HL-60 (cell line): Measurements from ENCODE around the gene ACOT13.

Experiments
- DNase-seq, 2 experiments: peaks; one replicate each; pipeline ENCODE4 v3.0.0-alpha.2; 2010 to 2020; ENCODE audit warnings: low read depth in 1 of 2, low spot score in 1 of 2
- H3K27ac ChIP-seq: fragments of 250-450 bp; sonication (Bioruptor Pico); replicated peaks from 2 replicates; pipeline ENCODE4 v1.5.1; 2020; ENCODE audit warnings: mild to moderate bottlenecking, moderate library complexity
- H3K27me3 ChIP-seq: fragments of 250-450 bp; sonication (Bioruptor Pico); 2 replicates; pipeline ENCODE4 v1.5.1; 2021; ENCODE audit warnings: mild to moderate bottlenecking, moderate library complexity; ENCODE audit not compliant: insufficient read depth, poor library complexity, severe bottlenecking
- H3K4me3 ChIP-seq: replicated peaks from 2 replicates; pipeline ENCODE4 v1.5.1; 2011; ENCODE audit warnings: mild to moderate bottlenecking, control low read depth, low read length; ENCODE audit not compliant: insufficient read depth
- GABPA ChIP-seq: IDR thresholded peaks from 2 replicates; pipeline ENCODE4 v1.6.1; 2012; ENCODE audit warnings: low read depth
- POLR2AphosphoS5 ChIP-seq: IDR thresholded peaks from 2 replicates; pipeline ENCODE4 v1.6.1; 2012; ENCODE audit warnings: low read depth
- SPI1 ChIP-seq: IDR thresholded peaks from 2 replicates; pipeline ENCODE4 v1.6.1; 2012; ENCODE audit warnings: low read depth, mild to moderate bottlenecking, borderline replicate concordance
- TF ChIP-seq, protein P1 (sequence below): IDR thresholded peaks from 2 replicates; pipeline ENCODE4 v1.6.1; 2012; ENCODE audit warnings: low read depth; ENCODE audit not compliant: insufficient replicate concordance
- TF ChIP-seq, protein P2 (sequence below): IDR thresholded peaks from one replicate; pipeline ENCODE4 v1.5.1; 2011; ENCODE audit warnings: low read length, control low read depth, inconsistent platforms; ENCODE audit not compliant: insufficient read depth

The ACOT13 gene

GRCh38 chr6:24742216-24742738, 75.4 kb downstream of the ACOT13 start:
- Histone ChIP-seq H3K27ac (no peak overlapping the region), H3K27me3 (no peaks in the 10 kb centered on the region), H3K4me3 (no peak overlapping the region)
- no peak for DNase-seq
- TF ChIP-seq POLR2AphosphoS5 (no peak), SPI1 (no peak), GABPA (no peak)
- TF ChIP-seq, protein P1, sequence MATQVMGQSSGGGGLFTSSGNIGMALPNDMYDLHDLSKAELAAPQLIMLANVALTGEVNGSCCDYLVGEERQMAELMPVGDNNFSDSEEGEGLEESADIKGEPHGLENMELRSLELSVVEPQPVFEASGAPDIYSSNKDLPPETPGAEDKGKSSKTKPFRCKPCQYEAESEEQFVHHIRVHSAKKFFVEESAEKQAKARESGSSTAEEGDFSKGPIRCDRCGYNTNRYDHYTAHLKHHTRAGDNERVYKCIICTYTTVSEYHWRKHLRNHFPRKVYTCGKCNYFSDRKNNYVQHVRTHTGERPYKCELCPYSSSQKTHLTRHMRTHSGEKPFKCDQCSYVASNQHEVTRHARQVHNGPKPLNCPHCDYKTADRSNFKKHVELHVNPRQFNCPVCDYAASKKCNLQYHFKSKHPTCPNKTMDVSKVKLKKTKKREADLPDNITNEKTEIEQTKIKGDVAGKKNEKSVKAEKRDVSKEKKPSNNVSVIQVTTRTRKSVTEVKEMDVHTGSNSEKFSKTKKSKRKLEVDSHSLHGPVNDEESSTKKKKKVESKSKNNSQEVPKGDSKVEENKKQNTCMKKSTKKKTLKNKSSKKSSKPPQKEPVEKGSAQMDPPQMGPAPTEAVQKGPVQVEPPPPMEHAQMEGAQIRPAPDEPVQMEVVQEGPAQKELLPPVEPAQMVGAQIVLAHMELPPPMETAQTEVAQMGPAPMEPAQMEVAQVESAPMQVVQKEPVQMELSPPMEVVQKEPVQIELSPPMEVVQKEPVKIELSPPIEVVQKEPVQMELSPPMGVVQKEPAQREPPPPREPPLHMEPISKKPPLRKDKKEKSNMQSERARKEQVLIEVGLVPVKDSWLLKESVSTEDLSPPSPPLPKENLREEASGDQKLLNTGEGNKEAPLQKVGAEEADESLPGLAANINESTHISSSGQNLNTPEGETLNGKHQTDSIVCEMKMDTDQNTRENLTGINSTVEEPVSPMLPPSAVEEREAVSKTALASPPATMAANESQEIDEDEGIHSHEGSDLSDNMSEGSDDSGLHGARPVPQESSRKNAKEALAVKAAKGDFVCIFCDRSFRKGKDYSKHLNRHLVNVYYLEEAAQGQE, result no peak
- TF ChIP-seq, protein P2, sequence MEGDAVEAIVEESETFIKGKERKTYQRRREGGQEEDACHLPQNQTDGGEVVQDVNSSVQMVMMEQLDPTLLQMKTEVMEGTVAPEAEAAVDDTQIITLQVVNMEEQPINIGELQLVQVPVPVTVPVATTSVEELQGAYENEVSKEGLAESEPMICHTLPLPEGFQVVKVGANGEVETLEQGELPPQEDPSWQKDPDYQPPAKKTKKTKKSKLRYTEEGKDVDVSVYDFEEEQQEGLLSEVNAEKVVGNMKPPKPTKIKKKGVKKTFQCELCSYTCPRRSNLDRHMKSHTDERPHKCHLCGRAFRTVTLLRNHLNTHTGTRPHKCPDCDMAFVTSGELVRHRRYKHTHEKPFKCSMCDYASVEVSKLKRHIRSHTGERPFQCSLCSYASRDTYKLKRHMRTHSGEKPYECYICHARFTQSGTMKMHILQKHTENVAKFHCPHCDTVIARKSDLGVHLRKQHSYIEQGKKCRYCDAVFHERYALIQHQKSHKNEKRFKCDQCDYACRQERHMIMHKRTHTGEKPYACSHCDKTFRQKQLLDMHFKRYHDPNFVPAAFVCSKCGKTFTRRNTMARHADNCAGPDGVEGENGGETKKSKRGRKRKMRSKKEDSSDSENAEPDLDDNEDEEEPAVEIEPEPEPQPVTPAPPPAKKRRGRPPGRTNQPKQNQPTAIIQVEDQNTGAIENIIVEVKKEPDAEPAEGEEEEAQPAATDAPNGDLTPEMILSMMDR, result no peak

GRCh38 chr6:24743265-24743943, 76.5 kb downstream of the ACOT13 start:
- no peak overlapping the region for H3K4me3 ChIP-seq
- DNase-seq, result peak in 1 of 2 experiments; percentile 79

GRCh38 chr6:24743944-24744335, 77.1 kb downstream of the ACOT13 start:
- DNase-seq, result no peak
- TF ChIP-seq POLR2AphosphoS5, result no peak
- TF ChIP-seq, protein P2, result no peak
- TF ChIP-seq GABPA, result no peak
- TF ChIP-seq, protein P1, result no peak
- TF ChIP-seq SPI1, result peak; percentile 83
- Histone ChIP-seq H3K27me3 (no peaks in the 10 kb centered on the region), H3K4me3 (no peak overlapping the region), H3K27ac (peak overlapping the region; percentile 41)

More at GRCh38 chr6:24743265-24743943, 76.5 kb downstream of the ACOT13 start:
- Histone ChIP-seq H3K27me3 (no peaks in the 10 kb centered on the region), H3K27ac (peak overlapping the region; percentile 41)
- TF ChIP-seq, protein P1, result no peak
